CD14-positive monocyte (primary cell): Measurements from ENCODE around the gene ENO2. TPM values are rescaled to one million over a fixed set of nuclear protein-coding genes. Genes with fewer than 3 reads are reported as not detected.

Experiments used
- DNase-seq, 3 donors: peaks; one replicate each; pipeline ENCODE4 v3.0.0-alpha.2; 2011 to 2022
- H2AFZ ChIP-seq: 2 replicates; pipeline ENCODE4 v1.6.0; 2012; ENCODE audit warnings: mild to moderate bottlenecking, low read depth, low read length, inconsistent platforms; ENCODE audit not compliant: insufficient read depth, poor library complexity, severe bottlenecking
- H3K27ac ChIP-seq, 2 donors: 1 replicate in 1 of 2; 2 replicates in 1 of 2; pipeline ENCODE4 v1.5.1; 2012 to 2013; ENCODE audit warnings: low read length in 2 of 2, control low read depth in 1 of 2, inconsistent platforms in 1 of 2, low read depth in 1 of 2, mild to moderate bottlenecking in 1 of 2
- H3K27me3 ChIP-seq, 2 donors: one replicate each; pipeline versions ENCODE4 v1.6.0 to v1.6.1; 2011 to 2013; ENCODE audit warnings: low read length in 2 of 2; ENCODE audit not compliant: control insufficient read depth in 2 of 2, insufficient read depth in 2 of 2
- H3K36me3 ChIP-seq, 2 donors: replicated peaks in 1 of 2; 1 replicate in 1 of 2; 2 replicates in 1 of 2; pipeline versions ENCODE4 v1.5.1 to v1.6.1; 2012 to 2013; ENCODE audit warnings: low read length in 2 of 2, control low read depth in 1 of 2, inconsistent platforms in 1 of 2, mild to moderate bottlenecking in 1 of 2; ENCODE audit not compliant: insufficient read depth in 2 of 2, control insufficient read depth in 1 of 2
- H3K4me1 ChIP-seq, 2 donors: 1 replicate in 1 of 2; 2 replicates in 1 of 2; pipeline versions ENCODE4 v1.5.1 to v1.6.1; 2012 to 2013; ENCODE audit warnings: low read length in 2 of 2, control low read depth in 1 of 2, inconsistent platforms in 1 of 2, mild to moderate bottlenecking in 1 of 2, moderate library complexity in 1 of 2; ENCODE audit not compliant: insufficient read depth in 2 of 2, control insufficient read depth in 1 of 2
- H3K4me2 ChIP-seq: replicated peaks from 2 replicates; pipeline ENCODE3; 2012; ENCODE audit warnings: low read length, moderate library complexity, mild to moderate bottlenecking; ENCODE audit not compliant: poor library complexity, severe bottlenecking; ENCODE audit errors: extremely low read depth
- H3K4me3 ChIP-seq, 3 experiments: fragments of 200-600 bp in 1 of 3; sonication (generic) in 1 of 3; replicated peaks in 1 of 3; 1 replicate in 2 of 3; 2 replicates in 1 of 3; pipeline ENCODE4 v1.5.1; 2011 to 2013; ENCODE audit warnings: low read length in 3 of 3, mild to moderate bottlenecking in 3 of 3, control low read depth in 2 of 3, low read depth in 2 of 3, inconsistent platforms in 1 of 3, moderate library complexity in 1 of 3
- H3K79me2 ChIP-seq: 2 replicates; pipeline ENCODE4 v1.6.0; 2012; ENCODE audit warnings: mild to moderate bottlenecking, control low read depth, inconsistent platforms, low read length, moderate library complexity; ENCODE audit not compliant: insufficient read depth
- H3K9ac ChIP-seq: 2 replicates; pipeline ENCODE4 v1.6.0; 2017; ENCODE audit warnings: low read length, mild to moderate bottlenecking; ENCODE audit not compliant: insufficient read depth, poor library complexity, severe bottlenecking
- H3K9me3 ChIP-seq, 2 donors: replicated peaks in 1 of 2; 1 replicate in 1 of 2; 2 replicates in 1 of 2; pipeline versions ENCODE4 v1.5.1 to v1.6.1; 2012 to 2013; ENCODE audit warnings: low read length in 2 of 2, control low read depth in 1 of 2; ENCODE audit not compliant: control insufficient read depth in 1 of 2, insufficient read depth in 1 of 2
- H4K20me1 ChIP-seq: 2 replicates; pipeline ENCODE4 v1.6.0; 2012; ENCODE audit warnings: mild to moderate bottlenecking, low read length, control low read depth, moderate library complexity; ENCODE audit not compliant: insufficient read depth
- H3K27ac Mint-ChIP-seq, 7 donors: one replicate each; pipeline ENCODE4 v1.8.0; 2020; ENCODE audit warnings: mild to moderate bottlenecking in 7 of 7, mixed read lengths in 7 of 7, moderate library complexity in 6 of 7, inconsistent platforms in 2 of 7
- H3K27me3 Mint-ChIP-seq, 3 donors: one replicate each; pipeline ENCODE4 v1.8.0; 2021 to 2022; ENCODE audit warnings: low read depth in 3 of 3, mild to moderate bottlenecking in 3 of 3, mixed read lengths in 3 of 3, moderate library complexity in 3 of 3, inconsistent platforms in 1 of 3
- H3K36me3 Mint-ChIP-seq, 2 donors: one replicate each; pipeline ENCODE4 v1.8.0; 2020; ENCODE audit warnings: mixed read lengths in 2 of 2, inconsistent platforms in 1 of 2, mild to moderate bottlenecking in 1 of 2
- H3K4me1 Mint-ChIP-seq: one replicate; pipeline ENCODE4 v1.8.0; 2020; ENCODE audit warnings: mild to moderate bottlenecking, mixed read lengths
- H3K4me3 Mint-ChIP-seq, 2 donors: one replicate each; pipeline ENCODE4 v1.8.0; 2020; ENCODE audit warnings: mild to moderate bottlenecking in 2 of 2, mixed read lengths in 2 of 2, moderate library complexity in 1 of 2
- H3K9me3 Mint-ChIP-seq, 7 donors: one replicate each; pipeline ENCODE4 v1.8.0; 2020 to 2022; ENCODE audit warnings: mixed read lengths in 7 of 7, mild to moderate bottlenecking in 6 of 7, moderate library complexity in 6 of 7, inconsistent platforms in 2 of 7
- WGBS: methylation state at CpG from one replicate; pipeline ENCODE4 v1.1.5; 2013; ENCODE audit warnings: missing lambda C conversion rate; ENCODE audit not compliant: insufficient coverage; 5-methylcytosine and 5-hydroxymethylcytosine counted together
- intact Hi-C, 2 donors: fragments of 100-400 bp; cut with micrococcal nuclease; formaldehyde crosslinking; loops; one replicate each; pipeline versions ENCODE4 v1.15.0 to v1.15.1; 2023
- polyA plus RNA-seq, 3 donors: library from polyadenylated mRNA; depleted of rRNA in 1 of 3; unstranded in 2 of 3; stranded (reverse) in 1 of 3; fragments of 300-500 nt in 2 of 3; fragments of >200 nt in 1 of 3; fragmentation: Illumina TruSeq in 2 of 3; gene quantifications; 1 replicate in 2 of 3; 2 replicates in 1 of 3; pipeline ENCODE4 v1.2.3, GENCODE V29; 2012 to 2021
- TF ChIP-seq, protein P1 (sequence below): fragments of 200-600 bp; IDR thresholded peaks from one replicate; pipeline ENCODE4 v1.8.0; 2022; ENCODE audit warnings: antibody characterized with exemption, mild to moderate bottlenecking

Gene ENO2
- polyA plus RNA-seq, 3 donors: 0.09 to 0.43 (median 0.19) TPM

DNA sequence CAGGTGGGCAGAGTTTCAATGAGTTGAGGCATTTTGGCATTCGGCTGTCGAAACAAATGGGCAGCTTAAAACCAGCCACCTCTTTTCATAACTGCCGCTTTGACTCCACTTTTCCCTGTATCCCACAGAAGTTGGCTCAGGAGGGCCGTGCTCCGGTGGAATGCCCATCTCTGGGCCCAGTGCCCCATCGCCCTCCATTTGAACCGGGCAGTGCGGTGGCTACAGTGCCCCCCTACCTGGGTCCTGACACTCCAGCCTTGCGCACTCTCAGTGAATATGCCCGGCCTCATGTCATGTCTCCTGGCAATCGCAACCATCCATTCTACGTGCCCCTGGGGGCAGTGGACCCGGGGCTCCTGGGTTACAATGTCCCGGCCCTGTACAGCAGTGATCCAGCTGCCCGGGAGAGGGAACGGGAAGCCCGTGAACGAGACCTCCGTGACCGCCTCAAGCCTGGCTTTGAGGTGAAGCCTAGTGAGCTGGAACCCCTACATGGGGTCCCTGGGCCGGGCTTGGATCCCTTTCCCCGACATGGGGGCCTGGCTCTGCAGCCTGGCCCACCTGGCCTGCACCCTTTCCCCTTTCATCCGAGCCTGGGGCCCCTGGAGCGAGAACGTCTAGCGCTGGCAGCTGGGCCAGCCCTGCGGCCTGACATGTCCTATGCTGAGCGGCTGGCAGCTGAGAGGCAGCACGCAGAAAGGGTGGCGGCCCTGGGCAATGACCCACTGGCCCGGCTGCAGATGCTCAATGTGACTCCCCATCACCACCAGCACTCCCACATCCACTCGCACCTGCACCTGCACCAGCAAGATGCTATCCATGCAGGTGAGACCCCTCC is 24.2 kb downstream of the ENO2 start:
- no peaks in the 10 kb centered on the region for H3K9me3 Mint-ChIP-seq
- no peaks in the 10 kb centered on the region for H3K27me3 Mint-ChIP-seq
- peaks cover 13 to 25% of the 10 kb centered on the region in 2 donors for H3K36me3 Mint-ChIP-seq
- H3K9me3 ChIP-seq: no peaks in the 10 kb centered on the region
- peaks cover 44% of the 10 kb centered on the region for H3K4me1 Mint-ChIP-seq
- no peaks in the 10 kb centered on the region for H3K27me3 ChIP-seq
- WGBS: 91% methylated on average over 32 of the region's 32 CpGs
- H3K36me3 ChIP-seq: no peaks in the 10 kb centered on the region
- DNase-seq: no peak
- H4K20me1 ChIP-seq: no peaks in the 10 kb centered on the region
- intact Hi-C loops: loop anchor here (2.0 to 5.0 kb wide), 2 partner anchors 32 to 34 kb away; partner anchors contain the start of genes EMG1 (in 2 of the 2) and PHB2 (in 2 of the 2)
- H3K4me2 ChIP-seq: peak overlapping the region; percentile 95
- H2AFZ ChIP-seq: peak overlapping the region; percentile 37
- H3K79me2 ChIP-seq: peaks cover 11% of the 10 kb centered on the region
- TF ChIP-seq, protein P1, sequence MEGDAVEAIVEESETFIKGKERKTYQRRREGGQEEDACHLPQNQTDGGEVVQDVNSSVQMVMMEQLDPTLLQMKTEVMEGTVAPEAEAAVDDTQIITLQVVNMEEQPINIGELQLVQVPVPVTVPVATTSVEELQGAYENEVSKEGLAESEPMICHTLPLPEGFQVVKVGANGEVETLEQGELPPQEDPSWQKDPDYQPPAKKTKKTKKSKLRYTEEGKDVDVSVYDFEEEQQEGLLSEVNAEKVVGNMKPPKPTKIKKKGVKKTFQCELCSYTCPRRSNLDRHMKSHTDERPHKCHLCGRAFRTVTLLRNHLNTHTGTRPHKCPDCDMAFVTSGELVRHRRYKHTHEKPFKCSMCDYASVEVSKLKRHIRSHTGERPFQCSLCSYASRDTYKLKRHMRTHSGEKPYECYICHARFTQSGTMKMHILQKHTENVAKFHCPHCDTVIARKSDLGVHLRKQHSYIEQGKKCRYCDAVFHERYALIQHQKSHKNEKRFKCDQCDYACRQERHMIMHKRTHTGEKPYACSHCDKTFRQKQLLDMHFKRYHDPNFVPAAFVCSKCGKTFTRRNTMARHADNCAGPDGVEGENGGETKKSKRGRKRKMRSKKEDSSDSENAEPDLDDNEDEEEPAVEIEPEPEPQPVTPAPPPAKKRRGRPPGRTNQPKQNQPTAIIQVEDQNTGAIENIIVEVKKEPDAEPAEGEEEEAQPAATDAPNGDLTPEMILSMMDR: peak; percentile 50
- no peak overlapping the region for H3K9ac ChIP-seq
- H3K4me1 ChIP-seq: peaks cover 44 to 50% of the 10 kb centered on the region in 2 donors
- peak overlapping the region in 5 of 7 donors; percentile 3 to 74 (median 61) for H3K27ac Mint-ChIP-seq
- peak overlapping the region; percentile 78 to 79 for H3K4me3 Mint-ChIP-seq
- H3K27ac ChIP-seq: peak overlapping the region; percentile 18 to 82
- H3K4me3 ChIP-seq: peak overlapping the region in 1 of 3 experiments; percentile 90

DNA sequence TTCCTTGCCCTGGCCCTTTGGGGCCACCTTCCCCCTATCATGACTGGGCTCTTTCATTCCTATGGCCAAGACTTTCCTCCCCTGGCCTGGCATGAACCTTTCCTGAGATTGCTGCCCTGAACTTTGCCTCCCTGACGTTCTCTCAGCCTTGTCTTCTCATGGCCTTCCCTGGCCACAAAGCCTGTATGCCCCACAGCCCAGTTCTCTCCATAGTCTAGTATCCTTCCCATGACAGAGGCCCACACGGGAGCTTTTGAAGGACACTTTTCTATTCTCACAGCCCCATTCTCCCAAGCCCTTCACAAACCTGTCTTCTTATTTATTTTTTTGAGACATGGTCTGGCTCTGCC is 24.8 kb downstream of the ENO2 start:
- Mint-ChIP-seq H3K27ac (peak overlapping the region in 3 of 7 donors; percentile 3 to 78 (median 31)), H3K4me3 (no peak overlapping the region), H3K36me3 (peaks cover 9 to 19% of the 10 kb centered on the region in 2 donors), H3K27me3 (no peaks in the 10 kb centered on the region), H3K9me3 (no peaks in the 10 kb centered on the region), H3K4me1 (peaks cover 47% of the 10 kb centered on the region)
- no peak for DNase-seq
- Histone ChIP-seq H3K79me2 (peaks cover 11% of the 10 kb centered on the region), H3K4me1 (peaks cover 49 to 56% of the 10 kb centered on the region in 2 donors), H3K9ac (no peak overlapping the region), H3K27me3 (no peaks in the 10 kb centered on the region), H3K4me2 (no peak overlapping the region), H4K20me1 (no peaks in the 10 kb centered on the region), H3K36me3 (no peaks in the 10 kb centered on the region), H3K4me3 (no peak overlapping the region), H3K27ac (no peak overlapping the region), H3K9me3 (no peaks in the 10 kb centered on the region), H2AFZ (no peak overlapping the region)
- 100% methylated on average over 2 of the region's 2 CpGs for WGBS
- intact Hi-C loops: loop anchor here (2.0 to 5.0 kb wide), 2 partner anchors 32 to 33 kb away; partner anchors contain the start of genes EMG1 (in 2 of the 2) and PHB2 (in 2 of the 2)
- TF ChIP-seq, protein P1: no peak
